BLaER1 (cell line): ENCODE results near the gene ACOXL.

Experiments
- H3K27ac ChIP-seq: shearing (Covaris generic); formaldehyde crosslinking; 2 replicates; pipeline ENCODE4 v1.8.1; 2022
- H3K27me3 ChIP-seq: shearing (Covaris generic); formaldehyde crosslinking; 2 replicates; pipeline ENCODE4 v1.8.1; 2022
- H3K36me3 ChIP-seq: shearing (Covaris generic); formaldehyde crosslinking; 2 replicates; pipeline ENCODE4 v1.8.1; 2022
- H3K4me1 ChIP-seq: shearing (Covaris generic); formaldehyde crosslinking; 2 replicates; pipeline ENCODE4 v1.8.1; 2022
- H3K4me2 ChIP-seq: shearing (Covaris generic); formaldehyde crosslinking; 2 replicates; pipeline ENCODE4 v1.8.1; 2022
- H3K4me3 ChIP-seq: shearing (Covaris generic); formaldehyde crosslinking; 2 replicates; pipeline ENCODE4 v1.8.1; 2022
- H3K9ac ChIP-seq: shearing (Covaris generic); formaldehyde crosslinking; 2 replicates; pipeline ENCODE4 v1.8.1; 2022
- H3K9me3 ChIP-seq: shearing (Covaris generic); formaldehyde crosslinking; 2 replicates; pipeline ENCODE4 v1.8.1; 2022
- H4K20me1 ChIP-seq: shearing (Covaris generic); formaldehyde crosslinking; 2 replicates; pipeline ENCODE4 v1.8.1; 2022
- Cebpa-rat ChIP-seq: shearing (Covaris generic); IDR thresholded peaks from 2 replicates; pipeline ENCODE4 v1.8.1; 2022

Gene ACOXL

GRCh38 chr2:111164078-111164477 lies 431.7 kb downstream of the ACOXL start:
- H3K4me3 ChIP-seq: no peak overlapping the region
- H3K9ac ChIP-seq: no peak overlapping the region
- peaks cover 81% of the 10 kb centered on the region for H3K36me3 ChIP-seq

GRCh38 chr2:111165084-111165483 lies 432.7 kb downstream of the ACOXL start:
- Histone ChIP-seq H4K20me1 (peaks cover 34% of the 10 kb centered on the region), H3K9me3 (no peaks in the 10 kb centered on the region), H3K27ac (no peak overlapping the region), H3K4me3 (no peak overlapping the region), H3K4me2 (no peak overlapping the region), H3K36me3 (peaks cover 71% of the 10 kb centered on the region), H3K9ac (no peak overlapping the region), H3K4me1 (peaks cover 12% of the 10 kb centered on the region; the same call in 1 of the 2 replicates), H3K27me3 (no peaks in the 10 kb centered on the region)
- no peak for TF ChIP-seq Cebpa-rat

More at GRCh38 chr2:111164078-111164477, 431.7 kb downstream of the ACOXL start:
- H3K27ac ChIP-seq: no peak overlapping the region
- no peaks in the 10 kb centered on the region for H3K27me3 ChIP-seq
- no peak overlapping the region for H3K4me2 ChIP-seq
- H3K4me1 ChIP-seq: peaks cover 12% of the 10 kb centered on the region; the same call in 1 of the 2 replicates
- no peaks in the 10 kb centered on the region for H3K9me3 ChIP-seq
- peaks cover 44% of the 10 kb centered on the region for H4K20me1 ChIP-seq
- no peak for TF ChIP-seq Cebpa-rat

- Histone ChIP-seq H4K20me1 (peaks cover 28% of the 10 kb centered on the region), H3K27ac (no peak overlapping the region), H3K9me3 (no peaks in the 10 kb centered on the region), H3K4me2 (no peak overlapping the region), H3K27me3 (no peaks in the 10 kb centered on the region), H3K4me3 (no peak overlapping the region), H3K9ac (no peak overlapping the region), H3K4me1 (peaks cover 12% of the 10 kb centered on the region; the same call in 1 of the 2 replicates), H3K36me3 (peaks cover 61% of the 10 kb centered on the region)
- TF ChIP-seq Cebpa-rat: no peak
Measured at GRCh38 chr2:111166115-111166514, 433.7 kb downstream of the ACOXL start.

GRCh38 chr2:111167076-111167862 lies 434.9 kb downstream of the ACOXL start:
- Histone ChIP-seq H3K36me3 (peaks cover 50% of the 10 kb centered on the region), H3K27ac (no peak overlapping the region), H3K4me2 (no peak overlapping the region)

GRCh38 chr2:111167863-111168162 lies 435.4 kb downstream of the ACOXL start:
- Histone ChIP-seq H4K20me1 (peaks cover 13% of the 10 kb centered on the region), H3K9me3 (no peaks in the 10 kb centered on the region), H3K4me3 (no peak overlapping the region), H3K9ac (no peak overlapping the region), H3K27me3 (no peaks in the 10 kb centered on the region), H3K36me3 (peaks cover 46% of the 10 kb centered on the region), H3K27ac (no peak overlapping the region), H3K4me2 (no peak overlapping the region), H3K4me1 (0 out of 2 replicates have a peak, but pooled peaks cover 6% of the 10 kb centered on the region)
- no peak for TF ChIP-seq Cebpa-rat

More at GRCh38 chr2:111167076-111167862, 434.9 kb downstream of the ACOXL start:
- Histone ChIP-seq H3K4me3 (no peak overlapping the region), H4K20me1 (peaks cover 18% of the 10 kb centered on the region), H3K9me3 (no peaks in the 10 kb centered on the region), H3K9ac (no peak overlapping the region), H3K4me1 (peaks cover 9% of the 10 kb centered on the region; the same call in 1 of the 2 replicates), H3K27me3 (no peaks in the 10 kb centered on the region)
- TF ChIP-seq Cebpa-rat: no peak
